GM04503 (cell line): Measurements from ENCODE around the gene GPHN.
"Not testable (repeated sequence)": the region's sequence is repeated elsewhere in the genome, so short reads cannot be mapped to it uniquely, and the experiment has no call there.

Source experiments
- DNase-seq: peaks from one replicate; pipeline ENCODE4 v3.0.0-alpha.2; 2012; ENCODE audit warnings: low read depth

The GPHN gene

GRCh38 chr14:67056684-67057083, 548.7 kb downstream of the GPHN start:
- DNase-seq, result no peak

GRCh38 chr14:67059596-67059995, 551.6 kb downstream of the GPHN start:
- no peak for DNase-seq

- DNase-seq, result no peak
Measured at GRCh38 chr14:67060546-67060945, 552.6 kb downstream of the GPHN start.

GRCh38 chr14:67067070-67067814, 559.3 kb downstream of the GPHN start:
- DNase-seq, result not testable (repeated sequence)

GRCh38 chr14:67068251-67068650, 560.3 kb downstream of the GPHN start:
- DNase-seq, result no peak

GRCh38 chr14:67071506-67071905, 563.6 kb downstream of the GPHN start:
- no peak for DNase-seq

- DNase-seq, result no peak
Measured at GRCh38 chr14:67077921-67078320, 570.0 kb downstream of the GPHN start.

GRCh38 chr14:67079846-67080245, 571.9 kb downstream of the GPHN start:
- no peak for DNase-seq

- DNase-seq, result no peak
Measured at GRCh38 chr14:67108230-67108629, 600.3 kb downstream of the GPHN start.

GRCh38 chr14:67111022-67111421, 603.1 kb downstream of the GPHN start:
- no peak for DNase-seq

GRCh38 chr14:67112344-67112743, 604.4 kb downstream of the GPHN start:
- no peak for DNase-seq

GRCh38 chr14:67127174-67127573, 619.2 kb downstream of the GPHN start:
- DNase-seq, result no peak

GRCh38 chr14:67129768-67130167, 621.8 kb downstream of the GPHN start:
- no peak for DNase-seq

- DNase-seq, result no peak
Measured at GRCh38 chr14:67131691-67132090, 623.7 kb downstream of the GPHN start.

- no peak for DNase-seq
Measured at GRCh38 chr14:67133144-67133543, 625.2 kb downstream of the GPHN start.

- DNase-seq, result no peak
Measured at GRCh38 chr14:67133595-67134441, 625.9 kb downstream of the GPHN start.

GRCh38 chr14:67137744-67138371, 629.9 kb downstream of the GPHN start:
- no peak for DNase-seq

- DNase-seq, result no peak
Measured at GRCh38 chr14:67140556-67140955, 632.6 kb downstream of the GPHN start.

- DNase-seq, result no peak
Measured at GRCh38 chr14:67141146-67141900, 633.4 kb downstream of the GPHN start.

GRCh38 chr14:67151082-67151666, 643.2 kb downstream of the GPHN start:
- DNase-seq, result no peak

- DNase-seq, result no peak
Measured at GRCh38 chr14:67158566-67158965, 650.6 kb downstream of the GPHN start.

GRCh38 chr14:67162385-67162784, 654.4 kb downstream of the GPHN start:
- no peak for DNase-seq
